ENCODE results near the gene MRTFB.

DNA sequence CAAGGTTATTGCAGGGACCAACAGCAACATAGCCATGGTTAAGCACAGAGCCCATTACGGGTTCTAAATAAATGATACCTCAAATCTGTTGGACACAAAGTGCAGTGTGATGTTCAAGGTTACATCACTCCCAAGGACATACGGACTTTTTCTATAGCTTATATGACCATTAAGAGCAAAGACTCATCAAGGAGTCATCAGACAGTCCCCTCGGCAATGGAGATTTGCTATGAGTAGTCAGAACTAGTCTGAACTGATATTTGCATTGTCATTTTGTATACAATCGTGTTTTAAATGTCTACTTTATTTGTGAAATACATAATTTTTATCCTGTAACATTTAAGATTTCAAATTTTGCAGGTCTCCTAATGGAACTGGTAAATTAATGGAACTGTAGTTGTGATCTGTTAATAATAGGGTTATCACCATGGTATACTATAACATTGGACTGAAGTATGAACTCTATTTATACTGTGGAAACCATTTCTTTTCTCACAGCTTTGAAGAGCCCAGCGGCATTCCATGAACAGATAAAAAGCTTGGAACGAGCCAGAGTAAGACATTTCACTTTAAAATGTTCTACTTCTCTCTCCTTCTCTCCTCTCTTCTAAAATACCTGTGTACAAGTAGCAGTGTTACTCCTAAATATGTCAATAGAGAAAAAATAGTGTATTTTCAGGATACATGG lies 140.9 kb downstream of the MRTFB start:
- TF ChIP-seq, protein P1, sequence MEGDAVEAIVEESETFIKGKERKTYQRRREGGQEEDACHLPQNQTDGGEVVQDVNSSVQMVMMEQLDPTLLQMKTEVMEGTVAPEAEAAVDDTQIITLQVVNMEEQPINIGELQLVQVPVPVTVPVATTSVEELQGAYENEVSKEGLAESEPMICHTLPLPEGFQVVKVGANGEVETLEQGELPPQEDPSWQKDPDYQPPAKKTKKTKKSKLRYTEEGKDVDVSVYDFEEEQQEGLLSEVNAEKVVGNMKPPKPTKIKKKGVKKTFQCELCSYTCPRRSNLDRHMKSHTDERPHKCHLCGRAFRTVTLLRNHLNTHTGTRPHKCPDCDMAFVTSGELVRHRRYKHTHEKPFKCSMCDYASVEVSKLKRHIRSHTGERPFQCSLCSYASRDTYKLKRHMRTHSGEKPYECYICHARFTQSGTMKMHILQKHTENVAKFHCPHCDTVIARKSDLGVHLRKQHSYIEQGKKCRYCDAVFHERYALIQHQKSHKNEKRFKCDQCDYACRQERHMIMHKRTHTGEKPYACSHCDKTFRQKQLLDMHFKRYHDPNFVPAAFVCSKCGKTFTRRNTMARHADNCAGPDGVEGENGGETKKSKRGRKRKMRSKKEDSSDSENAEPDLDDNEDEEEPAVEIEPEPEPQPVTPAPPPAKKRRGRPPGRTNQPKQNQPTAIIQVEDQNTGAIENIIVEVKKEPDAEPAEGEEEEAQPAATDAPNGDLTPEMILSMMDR (IDR thresholded peaks at IDR 0.05; ENCODE audit: low read length) = no peak
- no peak for TF ChIP-seq EZH2 (optimal IDR thresholded peaks at IDR 0.05; ENCODE audit: low read depth, low read length)
